HG02884 (cell line): Measurements from ENCODE around the gene SSR1.

Source experiments
- ATAC-seq: cut with Tn5 transposase; IDR thresholded peaks from one replicate; pipeline ENCODE4 v1.9.1; 2021; ENCODE audit warnings: mild to moderate bottlenecking, moderate library complexity; ENCODE audit not compliant: unreplicated experiment

Gene SSR1

DNA sequence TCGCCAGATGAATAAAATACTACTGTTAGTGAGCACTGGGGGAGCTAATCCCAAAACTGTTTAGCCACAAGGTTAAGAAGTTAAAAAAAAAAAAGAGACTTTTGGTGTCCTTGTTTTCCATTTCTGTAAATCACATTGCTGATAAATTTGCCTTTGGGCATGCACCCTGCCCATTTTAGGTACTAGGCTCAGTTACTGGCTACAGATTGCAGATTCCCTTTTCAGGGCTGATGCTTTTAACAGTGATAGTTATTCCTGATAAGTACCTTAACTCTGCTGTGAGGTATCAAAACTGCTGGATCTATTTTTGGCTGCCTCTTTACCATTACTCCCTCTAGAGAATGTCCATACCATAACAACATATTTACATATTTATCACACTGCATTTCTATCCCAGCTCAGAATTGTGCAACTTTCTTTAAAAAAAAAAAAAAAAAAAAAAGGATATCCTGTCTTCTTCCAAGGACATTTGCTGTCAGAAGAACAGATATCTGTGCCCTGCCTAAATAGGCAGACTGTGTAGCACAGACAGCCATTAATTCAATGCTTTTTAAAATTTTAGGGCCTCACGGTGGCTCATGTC, 94.5 kb downstream of the SSR1 start:
- no peak for ATAC-seq
